ENCODE data around the gene PIK3AP1.

- TF ChIP-seq CTCF (IDR thresholded peaks at IDR 0.05; ENCODE audit: insufficient read depth, low read length) (no peak), POLR2AphosphoS5 (IDR thresholded peaks at IDR 0.05; ENCODE audit: low read depth) (no peak), GABPA (IDR thresholded peaks at IDR 0.05; ENCODE audit: low read depth) (no peak)
Observed at GRCh38 chr10:96627292-96627691, 93.0 kb downstream of the PIK3AP1 start.
